HepG2 (cell line): ENCODE results near the gene PMVK.

ENCODE experiments used
- EZH2 ChIP-seq: conservative IDR thresholded peaks from 2 replicates; pipeline ENCODE4 v1.6.1; 2012; ENCODE audit warnings: mild to moderate bottlenecking, low read depth, low read length, moderate library complexity
- MEIS2 ChIP-seq: sonication (generic); formaldehyde crosslinking; IDR thresholded peaks from 2 replicates; pipeline ENCODE4 v1.9.0; 2021; ENCODE audit warnings: mild to moderate bottlenecking, missing genetic modification reagents
- POLR2AphosphoS5 ChIP-seq: IDR thresholded peaks from 2 replicates; pipeline ENCODE4 v1.6.1; 2012; ENCODE audit warnings: low read depth, low read length
- REPIN1 ChIP-seq: sonication (generic); formaldehyde crosslinking; IDR thresholded peaks from 2 replicates; pipeline ENCODE4 v1.8.0; 2022; ENCODE audit warnings: missing genetic modification reagents, low read depth, mild to moderate bottlenecking, borderline replicate concordance
- SRY ChIP-seq: sonication (generic); formaldehyde crosslinking; IDR thresholded peaks from 2 replicates; pipeline ENCODE4 v1.8.0; 2022; ENCODE audit warnings: mild to moderate bottlenecking, missing genetic modification reagents
- TAF1 ChIP-seq: sonication (generic); formaldehyde crosslinking; IDR thresholded peaks from 2 replicates; pipeline ENCODE4 v1.4.0; 2020; ENCODE audit warnings: missing genetic modification reagents
- TCF12 ChIP-seq, 2 experiments: fragments of 450-650 bp in 1 of 2; sonication (generic) in 1 of 2; formaldehyde crosslinking in 1 of 2; IDR thresholded peaks; 2 replicates each; pipeline versions ENCODE4 v1.6.1 to v1.8.0; 2017 to 2022; ENCODE audit warnings: antibody characterized with exemption in 1 of 2, mild to moderate bottlenecking in 1 of 2, missing genetic modification reagents in 1 of 2, moderate library complexity in 1 of 2
- ZBTB40 ChIP-seq, 2 experiments: fragments of 450-650 bp in 1 of 2; sonication (generic) in 1 of 2; formaldehyde crosslinking in 1 of 2; IDR thresholded peaks; 2 replicates each; pipeline versions ENCODE4 v1.6.1 to v1.8.0; 2016 to 2022; ENCODE audit warnings: antibody characterized with exemption in 1 of 2, mild to moderate bottlenecking in 1 of 2, missing genetic modification reagents in 1 of 2
- ZNF292 ChIP-seq: sonication (generic); formaldehyde crosslinking; IDR thresholded peaks from 2 replicates; pipeline ENCODE4 v1.8.1; 2022; ENCODE audit warnings: mild to moderate bottlenecking, low read depth, missing genetic modification reagents, borderline replicate concordance
- TF ChIP-seq, protein P1 (sequence below): IDR thresholded peaks from 2 replicates; pipeline ENCODE4 v1.6.1; 2012; ENCODE audit warnings: low read depth, low read length, improper control_type of control experiment
- TF ChIP-seq, protein P2 (sequence below): sonication (generic); formaldehyde crosslinking; IDR thresholded peaks from 2 replicates; pipeline ENCODE4 v1.5.0; 2020; ENCODE audit warnings: mild to moderate bottlenecking, missing genetic modification reagents, moderate library complexity

DNA sequence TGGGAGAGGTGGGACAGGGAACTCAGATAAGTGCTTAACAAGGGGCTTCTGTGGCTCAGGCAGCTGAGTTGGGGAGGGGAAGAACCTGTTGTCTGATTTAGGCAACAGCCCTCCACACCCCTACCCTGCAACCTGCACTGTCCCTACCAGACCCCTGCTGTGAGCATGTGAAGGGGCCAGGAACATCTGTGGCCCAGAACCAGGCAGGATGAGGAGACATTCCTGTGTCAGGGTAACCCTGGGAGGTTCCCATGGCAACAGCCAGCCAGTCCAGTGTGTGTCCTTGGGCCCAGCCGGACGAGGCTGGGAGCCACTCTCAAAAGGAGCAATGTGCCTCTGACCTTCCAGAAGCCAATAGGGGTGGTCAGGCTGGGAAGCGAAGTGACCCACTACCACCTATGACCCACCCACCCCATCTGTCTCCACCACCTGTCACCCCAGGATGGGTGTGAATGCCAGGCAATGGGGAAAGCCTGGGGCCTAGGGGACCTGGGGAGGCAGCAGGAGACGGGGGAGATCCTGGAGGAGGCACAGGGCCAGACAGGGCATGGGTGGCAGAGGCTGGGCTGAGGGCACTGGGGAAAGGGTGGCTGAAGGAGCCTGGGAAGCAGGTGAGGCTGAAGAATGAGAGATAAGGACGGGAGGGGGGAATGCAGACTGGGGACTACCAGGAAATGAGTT is 5.0 kb upstream of the PMVK start:
- no peak for TF ChIP-seq TCF12 (IDR thresholded peaks at IDR 0.05)
- no peak for TF ChIP-seq TCF12 (CRISPR knock-in tag; IDR thresholded peaks at IDR 0.05)
- TF ChIP-seq SRY (CRISPR knock-in tag), result no peak
- no peak for TF ChIP-seq EZH2
- TF ChIP-seq ZBTB40 (IDR thresholded peaks at IDR 0.05), result no peak
- no peak for TF ChIP-seq ZBTB40 (CRISPR knock-in tag; IDR thresholded peaks at IDR 0.05)
- no peak for TF ChIP-seq POLR2AphosphoS5
- TF ChIP-seq, protein P1, sequence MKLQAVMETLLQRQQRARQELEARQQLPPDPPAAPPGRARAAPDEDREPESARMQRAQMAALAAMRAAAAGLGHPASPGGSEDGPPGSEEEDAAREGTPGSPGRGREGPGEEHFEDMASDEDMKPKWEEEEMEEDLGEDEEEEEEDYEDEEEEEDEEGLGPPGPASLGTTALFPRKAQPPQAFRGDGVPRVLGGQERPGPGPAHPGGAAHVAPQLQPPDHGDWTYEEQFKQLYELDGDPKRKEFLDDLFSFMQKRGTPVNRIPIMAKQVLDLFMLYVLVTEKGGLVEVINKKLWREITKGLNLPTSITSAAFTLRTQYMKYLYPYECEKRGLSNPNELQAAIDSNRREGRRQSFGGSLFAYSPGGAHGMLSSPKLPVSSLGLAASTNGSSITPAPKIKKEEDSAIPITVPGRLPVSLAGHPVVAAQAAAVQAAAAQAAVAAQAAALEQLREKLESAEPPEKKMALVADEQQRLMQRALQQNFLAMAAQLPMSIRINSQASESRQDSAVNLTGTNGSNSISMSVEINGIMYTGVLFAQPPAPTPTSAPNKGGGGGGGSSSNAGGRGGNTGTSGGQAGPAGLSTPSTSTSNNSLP, result no peak
- TF ChIP-seq, protein P2, sequence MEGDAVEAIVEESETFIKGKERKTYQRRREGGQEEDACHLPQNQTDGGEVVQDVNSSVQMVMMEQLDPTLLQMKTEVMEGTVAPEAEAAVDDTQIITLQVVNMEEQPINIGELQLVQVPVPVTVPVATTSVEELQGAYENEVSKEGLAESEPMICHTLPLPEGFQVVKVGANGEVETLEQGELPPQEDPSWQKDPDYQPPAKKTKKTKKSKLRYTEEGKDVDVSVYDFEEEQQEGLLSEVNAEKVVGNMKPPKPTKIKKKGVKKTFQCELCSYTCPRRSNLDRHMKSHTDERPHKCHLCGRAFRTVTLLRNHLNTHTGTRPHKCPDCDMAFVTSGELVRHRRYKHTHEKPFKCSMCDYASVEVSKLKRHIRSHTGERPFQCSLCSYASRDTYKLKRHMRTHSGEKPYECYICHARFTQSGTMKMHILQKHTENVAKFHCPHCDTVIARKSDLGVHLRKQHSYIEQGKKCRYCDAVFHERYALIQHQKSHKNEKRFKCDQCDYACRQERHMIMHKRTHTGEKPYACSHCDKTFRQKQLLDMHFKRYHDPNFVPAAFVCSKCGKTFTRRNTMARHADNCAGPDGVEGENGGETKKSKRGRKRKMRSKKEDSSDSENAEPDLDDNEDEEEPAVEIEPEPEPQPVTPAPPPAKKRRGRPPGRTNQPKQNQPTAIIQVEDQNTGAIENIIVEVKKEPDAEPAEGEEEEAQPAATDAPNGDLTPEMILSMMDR (CRISPR knock-in tag), result no peak
- TF ChIP-seq MEIS2 (CRISPR knock-in tag), result no peak
- TF ChIP-seq REPIN1 (CRISPR knock-in tag), result no peak
- TF ChIP-seq TAF1 (CRISPR knock-in tag), result no peak
- no peak for TF ChIP-seq ZNF292
